Mesothelial cell of epicardium (in vitro differentiated cells): ENCODE measurements around the gene CXCL1. TPM values are rescaled to one million over a fixed set of nuclear protein-coding genes. Genes with fewer than 3 reads are reported as not detected.

Experiments used
- DNase-seq, 2 experiments: peaks; one replicate each; pipeline ENCODE4 v3.0.0; 2021; ENCODE audit warnings: low spot score in 2 of 2; ENCODE audit not compliant: unreplicated experiment in 2 of 2
- H3K27ac Mint-ChIP-seq: 2 replicates; pipeline ENCODE4 v1.8.0; 2021; ENCODE audit warnings: mixed read lengths
- H3K27me3 Mint-ChIP-seq: 2 replicates; pipeline ENCODE4 v1.8.0; 2021; ENCODE audit warnings: low read depth, mixed read lengths
- H3K36me3 Mint-ChIP-seq: 2 replicates; pipeline ENCODE4 v1.8.0; 2021; ENCODE audit warnings: mixed read lengths
- H3K4me1 Mint-ChIP-seq: 2 replicates; pipeline ENCODE4 v1.8.0; 2021; ENCODE audit warnings: mixed read lengths
- H3K4me3 Mint-ChIP-seq: 2 replicates; pipeline ENCODE4 v1.8.0; 2021; ENCODE audit warnings: mild to moderate bottlenecking, moderate library complexity, mixed read lengths
- H3K9me3 Mint-ChIP-seq: 2 replicates; pipeline ENCODE4 v1.8.0; 2021; ENCODE audit warnings: mixed read lengths
- total RNA-seq: library from RNA; stranded (reverse); gene quantifications from 3 replicates; pipeline ENCODE4 v1.2.1, GENCODE V29; 2021
- TF ChIP-seq, protein P1 (sequence below): fragments of 200-600 bp; sonication (generic); IDR thresholded peaks from one replicate; pipeline ENCODE4 v1.5.0; 2021; ENCODE audit warnings: antibody characterized with exemption; ENCODE audit not compliant: unreplicated experiment

Gene CXCL1
- total RNA-seq, 1 donor from 2014 or later, result 0.74 TPM

- Mint-ChIP-seq H3K4me1 (peaks cover 17% of the 10 kb centered on the region), H3K27ac (no peak overlapping the region), H3K4me3 (no peak overlapping the region), H3K9me3 (no peaks in the 10 kb centered on the region), H3K27me3 (peaks cover 79% of the 10 kb centered on the region), H3K36me3 (no peaks in the 10 kb centered on the region)
- no peak for DNase-seq
- TF ChIP-seq, protein P1, sequence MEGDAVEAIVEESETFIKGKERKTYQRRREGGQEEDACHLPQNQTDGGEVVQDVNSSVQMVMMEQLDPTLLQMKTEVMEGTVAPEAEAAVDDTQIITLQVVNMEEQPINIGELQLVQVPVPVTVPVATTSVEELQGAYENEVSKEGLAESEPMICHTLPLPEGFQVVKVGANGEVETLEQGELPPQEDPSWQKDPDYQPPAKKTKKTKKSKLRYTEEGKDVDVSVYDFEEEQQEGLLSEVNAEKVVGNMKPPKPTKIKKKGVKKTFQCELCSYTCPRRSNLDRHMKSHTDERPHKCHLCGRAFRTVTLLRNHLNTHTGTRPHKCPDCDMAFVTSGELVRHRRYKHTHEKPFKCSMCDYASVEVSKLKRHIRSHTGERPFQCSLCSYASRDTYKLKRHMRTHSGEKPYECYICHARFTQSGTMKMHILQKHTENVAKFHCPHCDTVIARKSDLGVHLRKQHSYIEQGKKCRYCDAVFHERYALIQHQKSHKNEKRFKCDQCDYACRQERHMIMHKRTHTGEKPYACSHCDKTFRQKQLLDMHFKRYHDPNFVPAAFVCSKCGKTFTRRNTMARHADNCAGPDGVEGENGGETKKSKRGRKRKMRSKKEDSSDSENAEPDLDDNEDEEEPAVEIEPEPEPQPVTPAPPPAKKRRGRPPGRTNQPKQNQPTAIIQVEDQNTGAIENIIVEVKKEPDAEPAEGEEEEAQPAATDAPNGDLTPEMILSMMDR, result no peak
Observed at GRCh38 chr4:73870768-73871167, 1.6 kb downstream of the CXCL1 start.

- Mint-ChIP-seq H3K4me1 (peaks cover 17% of the 10 kb centered on the region), H3K36me3 (no peaks in the 10 kb centered on the region), H3K27ac (no peak overlapping the region), H3K9me3 (no peaks in the 10 kb centered on the region), H3K27me3 (peaks cover 70% of the 10 kb centered on the region), H3K4me3 (no peak overlapping the region)
- DNase-seq, result no peak
- TF ChIP-seq, protein P1, result no peak
Observed at GRCh38 chr4:73871511-73872310, 2.5 kb downstream of the CXCL1 start.

GRCh38 chr4:73872316-73873108, 3.3 kb downstream of the CXCL1 start:
- no peaks in the 10 kb centered on the region for H3K9me3 Mint-ChIP-seq
- H3K4me1 Mint-ChIP-seq, result peaks cover 17% of the 10 kb centered on the region
- no peak overlapping the region for H3K4me3 Mint-ChIP-seq
- TF ChIP-seq, protein P1, result no peak
- peaks cover 65% of the 10 kb centered on the region for H3K27me3 Mint-ChIP-seq
- DNase-seq, result no peak
- H3K27ac Mint-ChIP-seq, result no peak overlapping the region
- H3K36me3 Mint-ChIP-seq, result no peaks in the 10 kb centered on the region

- DNase-seq, result no peak
- peaks cover 4% of the 10 kb centered on the region for H3K4me1 Mint-ChIP-seq
- peaks cover 57% of the 10 kb centered on the region for H3K27me3 Mint-ChIP-seq
- H3K27ac Mint-ChIP-seq, result no peak overlapping the region
- H3K9me3 Mint-ChIP-seq, result no peaks in the 10 kb centered on the region
- TF ChIP-seq, protein P1, result no peak
- H3K4me3 Mint-ChIP-seq, result no peak overlapping the region
- H3K36me3 Mint-ChIP-seq, result no peaks in the 10 kb centered on the region
Observed at GRCh38 chr4:73874386-73874785, 5.2 kb downstream of the CXCL1 start.

- Mint-ChIP-seq H3K27ac (no peak overlapping the region), H3K9me3 (no peaks in the 10 kb centered on the region), H3K4me1 (no peaks in the 10 kb centered on the region), H3K36me3 (no peaks in the 10 kb centered on the region), H3K27me3 (peaks cover 52% of the 10 kb centered on the region), H3K4me3 (no peak overlapping the region)
- no peak for DNase-seq
- TF ChIP-seq, protein P1, result no peak
Observed at GRCh38 chr4:73875401-73875800, 6.2 kb downstream of the CXCL1 start.
